HG03103 (cell line): ENCODE data around the gene PARN.

ENCODE experiments used
- ATAC-seq: cut with Tn5 transposase; IDR thresholded peaks from one replicate; pipeline ENCODE4 v1.9.1; 2021; ENCODE audit warnings: low read depth; ENCODE audit not compliant: unreplicated experiment

The PARN gene

GRCh38 chr16:14531101-14531500, 99.0 kb downstream of the PARN start:
- ATAC-seq = no peak

GRCh38 chr16:14530046-14530445, 100.0 kb downstream of the PARN start:
- ATAC-seq = no peak

- ATAC-seq = no peak
These were observed 100.9 kb downstream of the PARN start for GRCh38 chr16:14529010-14529669.

- ATAC-seq = no peak
These were observed 101.8 kb downstream of the PARN start for GRCh38 chr16:14528306-14528705.

GRCh38 chr16:14527411-14528044, 102.5 kb downstream of the PARN start:
- no peak for ATAC-seq

- ATAC-seq = no peak
These were observed 104.5 kb downstream of the PARN start for GRCh38 chr16:14525596-14525995.

GRCh38 chr16:14524979-14525378, 105.1 kb downstream of the PARN start:
- ATAC-seq = no peak

- no peak for ATAC-seq
These were observed 106.4 kb downstream of the PARN start for GRCh38 chr16:14523632-14524031.

- ATAC-seq = no peak
These were observed 107.4 kb downstream of the PARN start for GRCh38 chr16:14522671-14523070.

GRCh38 chr16:14520753-14521152, 109.3 kb downstream of the PARN start:
- no peak for ATAC-seq

GRCh38 chr16:14514967-14515366, 115.1 kb downstream of the PARN start:
- ATAC-seq = no peak

GRCh38 chr16:14513389-14514107, 116.5 kb downstream of the PARN start:
- no peak for ATAC-seq

- ATAC-seq = no peak
These were observed 118.3 kb downstream of the PARN start for GRCh38 chr16:14511800-14512135.

- ATAC-seq = no peak
These were observed 118.9 kb downstream of the PARN start for GRCh38 chr16:14510939-14511799.

GRCh38 chr16:14510581-14510938, 119.5 kb downstream of the PARN start:
- ATAC-seq = no peak

GRCh38 chr16:14509675-14510132, 120.4 kb downstream of the PARN start:
- no peak for ATAC-seq

GRCh38 chr16:14509055-14509454, 121.0 kb downstream of the PARN start:
- no peak for ATAC-seq

GRCh38 chr16:14505846-14506245, 124.2 kb downstream of the PARN start:
- ATAC-seq = no peak

- ATAC-seq = peak; percentile 67
These were observed 126.9 kb downstream of the PARN start for GRCh38 chr16:14502932-14503741.

- no peak for ATAC-seq
These were observed 127.7 kb downstream of the PARN start for GRCh38 chr16:14502256-14502875.
